HEK293T (cell line): Measurements from ENCODE around the gene LEFTY2.

Experiments
- CTCF ChIA-PET: fragments of 350-600 bp; formaldehyde crosslinking; extraction: SDS; loops from one replicate; lab custom pipeline; 2021; ENCODE audit warnings: antibody characterized with exemption, inconsistent platforms; lab: Yijun Ruan, JAX
- POLR2A ChIA-PET: fragments of 350-600 bp; formaldehyde crosslinking; extraction: SDS; loops from one replicate; lab custom pipeline; 2020; ENCODE audit warnings: antibody characterized with exemption, inconsistent platforms; lab: Yijun Ruan, JAX
- DNase-seq: peaks from one replicate; pipeline ENCODE4 v3.0.0; 2012; ENCODE audit warnings: mixed read lengths; ENCODE audit errors: extremely low spot score
- ARNT ChIP-seq: fragments of 450-650 bp; IDR thresholded peaks from 2 replicates; pipeline ENCODE4 v1.6.1; 2017; ENCODE audit warnings: mild to moderate bottlenecking
- BHLHE40 ChIP-seq: fragments of 450-650 bp; IDR thresholded peaks from 2 replicates; pipeline ENCODE4 v1.6.1; 2016; ENCODE audit warnings: mild to moderate bottlenecking, moderate library complexity, borderline replicate concordance
- CTBP1 ChIP-seq: fragments of 450-650 bp; IDR thresholded peaks from 2 replicates; pipeline ENCODE4 v1.6.1; 2016; ENCODE audit warnings: borderline replicate concordance
- ELF4 ChIP-seq: fragments of 450-650 bp; IDR thresholded peaks from 2 replicates; pipeline ENCODE4 v1.6.1; 2017; ENCODE audit warnings: antibody characterized with exemption
- FOXA1 ChIP-seq: fragments of 450-650 bp; IDR thresholded peaks from 2 replicates; pipeline ENCODE4 v1.6.1; 2016; ENCODE audit warnings: mild to moderate bottlenecking
- FOXK2 ChIP-seq: fragments of 450-650 bp; IDR thresholded peaks from 2 replicates; pipeline ENCODE4 v1.6.1; 2016; ENCODE audit warnings: mild to moderate bottlenecking
- FOXM1 ChIP-seq: fragments of 450-650 bp; IDR thresholded peaks from 2 replicates; pipeline ENCODE4 v1.6.1; 2017; ENCODE audit warnings: mild to moderate bottlenecking, borderline replicate concordance
- HDGF ChIP-seq: fragments of 450-650 bp; IDR thresholded peaks from 2 replicates; pipeline ENCODE4 v1.6.1; 2017; ENCODE audit warnings: antibody characterized with exemption, borderline replicate concordance
- L3MBTL2 ChIP-seq: fragments of 450-650 bp; conservative IDR thresholded peaks from 2 replicates; pipeline ENCODE4 v1.6.1; 2016; ENCODE audit warnings: mild to moderate bottlenecking
- LEF1 ChIP-seq: fragments of 450-650 bp; IDR thresholded peaks from 2 replicates; pipeline ENCODE4 v1.6.1; 2017; ENCODE audit warnings: mild to moderate bottlenecking, borderline replicate concordance
- NFRKB ChIP-seq: fragments of 450-650 bp; IDR thresholded peaks from 2 replicates; pipeline ENCODE4 v1.6.1; 2016; ENCODE audit warnings: mild to moderate bottlenecking, moderate library complexity
- PKNOX1 ChIP-seq: fragments of 450-650 bp; IDR thresholded peaks from 2 replicates; pipeline ENCODE4 v1.6.1; 2016
- SP1 ChIP-seq: fragments of 450-650 bp; IDR thresholded peaks from 2 replicates; pipeline ENCODE4 v1.6.1; 2017
- SUZ12 ChIP-seq: fragments of 450-650 bp; IDR thresholded peaks from 2 replicates; pipeline ENCODE4 v1.6.1; 2016; ENCODE audit warnings: mild to moderate bottlenecking
- TARDBP ChIP-seq: fragments of 450-650 bp; IDR thresholded peaks from 2 replicates; pipeline ENCODE4 v1.6.1; 2016
- ZNF384 ChIP-seq: fragments of 450-650 bp; IDR thresholded peaks from 2 replicates; pipeline ENCODE4 v1.6.1; 2016

Gene LEFTY2

GRCh38 chr1:225899044-225899925 lies 41.7 kb downstream of the LEFTY2 start:
- ChIA-PET POLR2A (interaction anchor here (0.7 to 2.8 kb wide), 2 partner anchors 17 to 35 kb away, joined by 3 to 16 read pairs; partner anchors contain the start of gene TMEM63A), CTCF (interaction anchor here (0.6 kb wide), 1 partner anchor 232 kb away, joined by 4 read pairs; no protein-coding TSS in a partner anchor)
- TF ChIP-seq FOXM1 (no peak), LEF1 (no peak), ELF4 (no peak)
- DNase-seq = no peak

- POLR2A ChIA-PET = interaction anchor here (0.6 to 2.8 kb wide), 6 partner anchors 8 to 59 kb away, joined by 3 to 16 read pairs (median 3); partner anchors contain the start of genes LEFTY1 and TMEM63A
- TF ChIP-seq PKNOX1 = no peak
- no peak for TF ChIP-seq FOXK2
- no peak for TF ChIP-seq L3MBTL2
- no peak for TF ChIP-seq FOXA1
- TF ChIP-seq SP1 = no peak
- TF ChIP-seq BHLHE40 = no peak
- TF ChIP-seq SUZ12 = no peak
- TF ChIP-seq ARNT = no peak
- TF ChIP-seq TARDBP = no peak
- TF ChIP-seq ELF4 = no peak
- CTCF ChIA-PET = interaction anchor here (0.9 kb wide), 1 partner anchor 423 kb away, joined by 3 read pairs; no protein-coding TSS in a partner anchor
- no peak for DNase-seq
Measured at GRCh38 chr1:225897595-225898514, 43.2 kb downstream of the LEFTY2 start.

DNA sequence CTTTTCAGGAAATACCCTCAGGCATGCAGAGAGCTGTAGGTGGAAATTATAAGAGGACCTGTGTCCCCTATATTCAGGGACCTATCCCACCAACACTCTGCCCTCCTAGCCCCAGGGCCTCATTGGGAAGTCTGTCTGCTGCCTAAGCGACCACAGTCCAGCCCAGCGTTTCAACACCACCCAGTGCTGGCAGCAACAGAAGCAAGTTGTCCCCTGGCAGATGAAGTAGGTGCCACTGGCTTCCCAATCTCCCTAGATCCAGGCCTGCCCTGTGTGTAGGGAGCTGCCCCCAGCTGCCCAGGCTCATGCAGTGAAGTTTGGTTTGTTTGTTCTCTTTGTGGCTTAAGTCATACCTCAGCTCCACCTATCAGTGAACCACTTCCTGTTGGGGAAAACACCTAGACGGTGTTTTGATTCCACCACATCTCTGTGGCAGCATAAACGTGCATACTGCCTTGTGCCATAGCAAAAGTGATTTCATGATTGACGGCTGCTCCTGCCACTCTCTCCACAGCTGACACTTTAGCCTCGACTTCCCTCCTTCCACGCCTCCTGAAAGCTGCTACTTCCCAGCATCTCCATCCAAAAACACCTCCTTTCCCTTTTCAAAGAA lies 44.0 kb downstream of the LEFTY2 start:
- CTCF ChIA-PET = interaction anchor here (0.9 kb wide), 1 partner anchor 423 kb away, joined by 3 read pairs; no protein-coding TSS in a partner anchor
- TF ChIP-seq SP1 = no peak
- TF ChIP-seq ZNF384 = no peak
- TF ChIP-seq CTBP1 = no peak
- TF ChIP-seq L3MBTL2 = no peak
- no peak for TF ChIP-seq ELF4
- no peak for DNase-seq
- POLR2A ChIA-PET = interaction anchor here (0.9 to 2.8 kb wide), 5 partner anchors 8 to 60 kb away, joined by 3 to 16 read pairs (median 3); partner anchors contain the start of genes LEFTY1 and TMEM63A

- POLR2A ChIA-PET = interaction anchor here (0.9 to 2.8 kb wide), 3 partner anchors 7 to 14 kb away, joined by 3 to 16 read pairs (median 3); partner anchors contain the start of genes LEFTY1 and TMEM63A
- CTCF ChIA-PET = no interaction called here
- TF ChIP-seq NFRKB = no peak
- no peak for TF ChIP-seq PKNOX1
- TF ChIP-seq ZNF384 = no peak
- TF ChIP-seq ARNT = no peak
- DNase-seq = no peak
Measured at GRCh38 chr1:225896494-225896893, 44.5 kb downstream of the LEFTY2 start.

DNA sequence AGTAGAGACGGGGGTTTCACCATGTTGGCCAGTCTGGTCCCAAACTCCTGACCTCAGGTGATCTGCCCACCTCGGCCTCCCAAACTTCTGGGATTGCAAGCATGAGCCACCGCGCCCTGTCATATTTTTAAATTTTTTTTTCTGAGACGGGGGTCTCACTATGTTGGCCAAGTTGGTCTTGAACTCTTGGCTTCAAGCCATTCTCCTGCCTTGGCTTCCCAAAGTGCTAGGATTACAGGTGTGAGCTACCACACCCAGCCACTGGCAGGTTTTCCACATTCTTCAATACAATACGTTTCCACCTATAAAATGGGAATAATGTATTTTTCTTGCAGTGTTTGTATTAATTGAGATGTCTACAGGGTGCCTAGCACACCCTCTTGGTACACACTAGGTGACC lies 48.7 kb downstream of the LEFTY2 start:
- ChIA-PET CTCF (no interaction called here), POLR2A (interaction anchor here (2.5 kb wide), 1 partner anchor 10 kb away, joined by 18 read pairs; the partner anchor contains the start of gene TMEM63A)
- TF ChIP-seq NFRKB = no peak
- TF ChIP-seq ELF4 = no peak
- no peak for TF ChIP-seq CTBP1
- TF ChIP-seq BHLHE40 = no peak
- TF ChIP-seq FOXM1 = no peak
- no peak for TF ChIP-seq FOXA1
- TF ChIP-seq SUZ12 = no peak
- TF ChIP-seq ZNF384 = no peak
- TF ChIP-seq L3MBTL2 = no peak
- TF ChIP-seq HDGF = no peak
- no peak for TF ChIP-seq PKNOX1
- TF ChIP-seq TARDBP = no peak
- no peak for TF ChIP-seq SP1
- TF ChIP-seq ARNT = no peak
- no peak for TF ChIP-seq LEF1
- no peak for TF ChIP-seq FOXK2
- DNase-seq = no peak
